ENCODE measurements around the gene LAMA3. TPM values are rescaled to one million over a fixed set of nuclear protein-coding genes. Genes with fewer than 3 reads are reported as not detected.

Gene LAMA3
- total and polyA plus RNA-seq, 12 donors: 0.89 to 5.3 (median 3.3) TPM

DNA sequence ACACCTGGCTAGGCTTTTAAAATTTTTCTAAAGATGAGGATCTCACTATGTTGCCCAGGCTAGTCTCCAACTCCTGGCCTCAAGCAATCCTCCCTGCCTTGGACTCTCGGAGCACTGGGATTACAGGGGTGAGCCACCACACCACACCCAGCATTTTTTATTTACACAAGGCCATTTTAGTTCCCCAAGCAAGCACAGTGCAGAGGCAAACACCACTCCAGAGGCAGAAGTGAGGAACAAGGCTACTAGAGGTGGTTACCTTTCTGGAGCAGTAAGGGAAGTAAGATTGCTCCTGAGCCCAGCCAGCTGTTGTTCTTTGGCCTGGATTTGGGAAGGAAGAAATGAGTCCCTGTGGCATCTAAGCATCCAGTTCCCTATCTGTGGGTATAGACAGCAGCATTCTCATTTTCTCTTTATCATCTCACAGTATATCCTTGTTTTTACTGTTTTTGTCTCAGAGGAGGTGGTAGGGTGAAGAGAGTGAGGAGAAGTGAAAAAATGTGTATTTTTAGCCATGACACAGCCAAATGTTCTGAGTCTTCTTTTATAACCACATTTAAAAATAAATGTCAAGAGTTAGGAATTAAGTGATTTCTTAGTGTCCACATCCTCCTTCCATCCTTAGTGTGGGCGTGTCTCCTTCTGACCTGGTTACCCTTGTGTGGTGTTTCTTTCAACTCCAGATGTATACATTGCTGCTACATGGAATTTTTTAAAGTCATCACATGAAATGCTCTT lies 314.8 kb downstream of the LAMA3 start:
- no peak for DNase-seq
- Histone ChIP-seq H3K4me1 (peaks cover 0 to 8% (median 0%) of the 10 kb centered on the region in 9 donors), H3K36me3 (no peaks in the 10 kb centered on the region), H3K27me3 (peaks cover 0 to 13% (median 0%) of the 10 kb centered on the region in 7 donors), H3K4me3 (no peak overlapping the region), H3K27ac (no peak overlapping the region), H3K9me3 (no peaks in the 10 kb centered on the region)
- intact Hi-C loops (cut with DNase I): loop anchor here in 1 of 10 donors (1.0 kb wide), 1 partner anchor 165 kb away; no protein-coding TSS in a partner anchor
- ATAC-seq: no peak
- TF ChIP-seq, protein P1, sequence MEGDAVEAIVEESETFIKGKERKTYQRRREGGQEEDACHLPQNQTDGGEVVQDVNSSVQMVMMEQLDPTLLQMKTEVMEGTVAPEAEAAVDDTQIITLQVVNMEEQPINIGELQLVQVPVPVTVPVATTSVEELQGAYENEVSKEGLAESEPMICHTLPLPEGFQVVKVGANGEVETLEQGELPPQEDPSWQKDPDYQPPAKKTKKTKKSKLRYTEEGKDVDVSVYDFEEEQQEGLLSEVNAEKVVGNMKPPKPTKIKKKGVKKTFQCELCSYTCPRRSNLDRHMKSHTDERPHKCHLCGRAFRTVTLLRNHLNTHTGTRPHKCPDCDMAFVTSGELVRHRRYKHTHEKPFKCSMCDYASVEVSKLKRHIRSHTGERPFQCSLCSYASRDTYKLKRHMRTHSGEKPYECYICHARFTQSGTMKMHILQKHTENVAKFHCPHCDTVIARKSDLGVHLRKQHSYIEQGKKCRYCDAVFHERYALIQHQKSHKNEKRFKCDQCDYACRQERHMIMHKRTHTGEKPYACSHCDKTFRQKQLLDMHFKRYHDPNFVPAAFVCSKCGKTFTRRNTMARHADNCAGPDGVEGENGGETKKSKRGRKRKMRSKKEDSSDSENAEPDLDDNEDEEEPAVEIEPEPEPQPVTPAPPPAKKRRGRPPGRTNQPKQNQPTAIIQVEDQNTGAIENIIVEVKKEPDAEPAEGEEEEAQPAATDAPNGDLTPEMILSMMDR (IDR thresholded peaks at IDR 0.05): no peak
- 85 to 94% methylated on average over 2 of the region's 2 CpGs for WGBS, 2 donors

Other genes with a start within 250 kb of the LAMA3 start
- gene RIOK3, start 236.2 kb upstream of the LAMA3 start, total RNA-seq: 10 to 100 TPM; 51.5 to 74.6 (median 63.5) TPM
- 10 to 100 TPM; 33.7 to 47.0 TPM for gene RIOK3, start 236.2 kb upstream of the LAMA3 start, polyA plus RNA-seq
- gene RMC1, start 185.9 kb upstream of the LAMA3 start, total RNA-seq: 10 to 100 TPM; 12.4 to 21.6 (median 14.5) TPM
- 10 to 100 TPM; 23.9 to 29.6 TPM for gene RMC1, start 185.9 kb upstream of the LAMA3 start, polyA plus RNA-seq
- 10 to 100 TPM in 8 of 10 donors, 1 to 10 TPM in 2; 9.7 to 21.2 (median 13.3) TPM for gene NPC1, start 102.9 kb upstream of the LAMA3 start, total RNA-seq
- 10 to 100 TPM in 1 of 2 donors, 1 to 10 TPM in 1; 8.9 to 34.4 TPM for gene NPC1, start 102.9 kb upstream of the LAMA3 start, polyA plus RNA-seq
- 1 to 10 TPM; 2.8 to 8.5 (median 6.0) TPM for gene ANKRD29, start 26.5 kb upstream of the LAMA3 start, total RNA-seq
- gene ANKRD29, start 26.5 kb upstream of the LAMA3 start, polyA plus RNA-seq: 10 to 100 TPM in 1 of 2 donors, 1 to 10 TPM in 1; 2.1 to 11.5 TPM

Data from heart right ventricle (tissue), 16 donors.